ENCODE data around the gene FOXJ1. TPM values are rescaled to one million over a fixed set of nuclear protein-coding genes. Genes with fewer than 3 reads are reported as not detected.

FOXJ1 gene
- polyA plus RNA-seq, 1 donor from 2014 or later = not detected

- Mint-ChIP-seq H3K27me3 (no peaks in the 10 kb centered on the region), H3K9me3 (no peaks in the 10 kb centered on the region), H3K36me3 (peaks cover 2% of the 10 kb centered on the region), H3K4me3 (peak overlapping the region in 1 of 4 donors; percentile 68), H3K4me1 (no peaks in the 10 kb centered on the region), H3K27ac (peak overlapping the region in 1 of 3 donors; percentile 35)
Measured at GRCh38 chr17:76088868-76089576, 52.0 kb downstream of the FOXJ1 start.

- Mint-ChIP-seq H3K9me3 (no peaks in the 10 kb centered on the region), H3K36me3 (no peaks in the 10 kb centered on the region), H3K4me3 (peak overlapping the region in 1 of 4 donors; percentile 68), H3K27ac (peak overlapping the region in 1 of 3 donors; percentile 35), H3K27me3 (no peaks in the 10 kb centered on the region), H3K4me1 (no peaks in the 10 kb centered on the region)
Measured at GRCh38 chr17:76088041-76088867, 52.8 kb downstream of the FOXJ1 start.

GRCh38 chr17:76087531-76087930 is 53.5 kb downstream of the FOXJ1 start:
- Mint-ChIP-seq H3K27me3 (no peaks in the 10 kb centered on the region), H3K36me3 (no peaks in the 10 kb centered on the region), H3K4me1 (no peaks in the 10 kb centered on the region), H3K27ac (no peak overlapping the region), H3K4me3 (no peak overlapping the region), H3K9me3 (no peaks in the 10 kb centered on the region)

GRCh38 chr17:76086384-76086783 is 54.7 kb downstream of the FOXJ1 start:
- Mint-ChIP-seq H3K4me1 (no peaks in the 10 kb centered on the region), H3K27ac (no peak overlapping the region), H3K9me3 (no peaks in the 10 kb centered on the region), H3K4me3 (no peak overlapping the region), H3K36me3 (peaks cover 1% of the 10 kb centered on the region), H3K27me3 (no peaks in the 10 kb centered on the region)

Other genes with a start within 250 kb of the FOXJ1 start
- gene TRIM65, start 244.3 kb downstream of the FOXJ1 start, polyA plus RNA-seq = 25.0 TPM
- gene MRPL38, start 236.4 kb downstream of the FOXJ1 start, polyA plus RNA-seq = 77.5 TPM
- 1.9 TPM for gene FBF1, start 200.2 kb downstream of the FOXJ1 start, polyA plus RNA-seq
- 19.3 TPM for gene ACOX1, start 162.1 kb downstream of the FOXJ1 start, polyA plus RNA-seq
- gene TEN1, start 162.0 kb downstream of the FOXJ1 start, polyA plus RNA-seq = 27.0 TPM
- gene CDK3, start 140.4 kb downstream of the FOXJ1 start, polyA plus RNA-seq = 0.71 TPM
- not detected for gene EVPL, start 113.9 kb downstream of the FOXJ1 start, polyA plus RNA-seq
- 58.7 TPM for gene SRP68, start 68.7 kb downstream of the FOXJ1 start, polyA plus RNA-seq
- 0.21 TPM for gene GALR2, start 66.5 kb downstream of the FOXJ1 start, polyA plus RNA-seq
- gene ZACN, start 62.1 kb downstream of the FOXJ1 start, polyA plus RNA-seq = 1.6 TPM
- 52.7 TPM for gene EXOC7, start 37.5 kb downstream of the FOXJ1 start, polyA plus RNA-seq
- gene RNF157, start 99.2 kb upstream of the FOXJ1 start, polyA plus RNA-seq = 0.43 TPM
- 4.3 TPM for gene UBALD2, start 124.1 kb upstream of the FOXJ1 start, polyA plus RNA-seq
- 0.14 TPM for gene QRICH2, start 167.0 kb upstream of the FOXJ1 start, polyA plus RNA-seq
- gene PRPSAP1, start 212.7 kb upstream of the FOXJ1 start, polyA plus RNA-seq = 62.0 TPM
- gene SPHK1, start 243.4 kb upstream of the FOXJ1 start, polyA plus RNA-seq = not detected